Neural progenitor cell (in vitro differentiated cells): ENCODE data around the gene CCDC182.

Source experiments
- CTCF ChIP-seq: fragments of 200-600 bp; sonication (generic); IDR thresholded peaks from 2 replicates; pipeline ENCODE4 v1.5.1; 2017; ENCODE audit warnings: antibody characterized with exemption, mild to moderate bottlenecking
- EZH2 ChIP-seq: fragments of 200-600 bp; sonication (generic); IDR thresholded peaks from 2 replicates; pipeline ENCODE4 v1.6.1; 2017; ENCODE audit warnings: antibody characterized with exemption, mild to moderate bottlenecking, moderate library complexity
- EZH2phosphoT487 ChIP-seq: fragments of 200-600 bp; sonication (generic); IDR thresholded peaks from 2 replicates; pipeline ENCODE4 v1.6.1; 2017; ENCODE audit warnings: antibody characterized with exemption

GRCh38 chr17:57774872-57775271, 29.8 kb upstream of the CCDC182 start:
- no peak for TF ChIP-seq CTCF
- no peak for TF ChIP-seq EZH2phosphoT487
- TF ChIP-seq EZH2 = no peak
